Smooth muscle cell of the brain vasculature (primary cell): Measurements from ENCODE around the gene FAM120B.
A peak's percentile ranks its signal among the peaks of the same experiment; 100 is the strongest.
"Not testable (repeated sequence)": the region's sequence is repeated elsewhere in the genome, so short reads cannot be mapped to it uniquely, and the experiment has no call there.

Source experiments
- DNase-seq: peaks from one replicate; pipeline ENCODE4 v3.0.0-alpha.2; 2012; ENCODE audit warnings: low read depth, low spot score

The FAM120B gene

DNA sequence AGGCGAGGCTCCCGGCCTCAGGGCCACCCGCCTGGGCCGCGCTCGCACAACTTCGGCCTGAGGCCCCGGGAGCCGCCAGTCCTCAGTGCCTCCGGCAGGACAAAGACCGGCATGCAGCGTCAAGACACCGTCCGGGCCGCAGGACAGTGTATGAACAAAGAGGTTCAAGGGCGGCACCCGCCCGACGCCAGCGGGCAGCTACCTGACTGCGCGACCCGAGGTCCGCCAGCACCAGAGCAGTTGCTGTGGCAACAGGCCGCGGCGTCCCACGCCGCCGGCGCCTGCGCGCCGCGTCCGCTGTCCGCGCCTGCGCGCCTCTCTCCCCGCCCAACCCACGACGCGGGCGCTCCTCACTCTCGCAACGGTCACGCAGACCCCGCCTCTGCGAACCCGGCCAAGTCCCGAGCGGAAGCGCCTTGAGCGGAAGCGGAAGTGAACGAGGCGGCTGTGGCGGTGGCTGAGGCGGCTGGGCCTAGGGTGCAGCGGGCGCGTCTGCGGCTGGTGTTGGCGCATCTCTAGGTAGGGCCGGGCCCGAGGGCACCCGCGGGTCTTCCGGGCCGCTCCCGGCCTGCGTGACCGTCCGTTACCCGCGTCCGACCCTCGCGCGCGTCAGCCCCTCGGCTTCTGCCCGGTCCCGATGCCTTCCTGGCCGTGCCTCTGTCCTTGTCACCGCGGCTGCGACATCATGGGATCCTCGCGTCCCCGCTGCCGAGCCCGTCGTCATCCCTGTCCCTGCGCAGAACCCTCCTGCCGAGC lies at the start of gene FAM120B:
Gene FAM120B, plus strand, starts transcription at position 435 of the 756 bp plus-strand sequence. CDS start 10,633 bp downstream, outside the sequence.
- peak; percentile 89 for DNase-seq

GRCh38 chr6:170257376-170257775 lies 49.2 kb upstream of the FAM120B start:
- DNase-seq, result no peak

- DNase-seq, result no peak
These were observed 48.2 kb upstream of the FAM120B start for GRCh38 chr6:170258407-170258806.

DNA sequence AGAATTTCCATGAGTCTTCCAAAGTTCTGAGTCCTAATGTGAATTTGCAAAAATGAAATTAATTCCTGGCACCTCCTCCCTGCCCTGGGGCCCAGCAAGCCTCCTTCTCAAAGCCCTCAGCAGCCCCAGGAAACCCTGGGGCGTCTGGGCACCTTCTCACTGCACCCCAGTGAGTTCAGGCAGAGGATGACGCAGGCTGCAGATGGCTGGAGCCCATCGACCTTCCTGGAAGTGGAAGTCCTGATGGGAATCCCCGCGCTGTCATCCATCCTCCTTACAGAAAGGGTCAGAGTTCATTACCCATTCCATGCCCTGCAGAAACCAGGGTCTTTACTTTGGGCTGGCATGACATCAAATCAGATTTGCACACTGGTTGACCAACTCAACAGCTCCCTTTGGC lies 47.3 kb upstream of the FAM120B start:
- no peak for DNase-seq

DNA sequence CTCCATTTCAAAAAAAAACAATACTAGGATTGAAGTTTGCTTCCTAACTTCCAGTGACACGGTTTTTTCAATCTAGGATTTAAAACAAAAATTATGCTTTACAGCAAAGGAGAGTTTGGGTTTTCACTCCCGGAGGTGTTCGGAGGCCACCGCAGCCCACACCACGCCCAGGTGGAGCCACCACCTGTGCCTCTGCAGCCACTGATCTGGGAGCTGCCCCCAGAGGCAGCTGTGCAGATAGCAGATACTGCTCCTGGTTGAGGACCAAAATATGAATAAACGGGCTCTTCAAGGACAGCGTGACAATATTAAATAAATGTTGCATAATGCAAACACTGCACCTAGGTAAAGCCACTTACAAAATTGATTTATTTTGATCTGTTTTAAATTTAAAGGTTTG lies 45.9 kb upstream of the FAM120B start:
- no peak for DNase-seq

GRCh38 chr6:170261643-170262488 lies 44.7 kb upstream of the FAM120B start:
- no peak for DNase-seq

DNA sequence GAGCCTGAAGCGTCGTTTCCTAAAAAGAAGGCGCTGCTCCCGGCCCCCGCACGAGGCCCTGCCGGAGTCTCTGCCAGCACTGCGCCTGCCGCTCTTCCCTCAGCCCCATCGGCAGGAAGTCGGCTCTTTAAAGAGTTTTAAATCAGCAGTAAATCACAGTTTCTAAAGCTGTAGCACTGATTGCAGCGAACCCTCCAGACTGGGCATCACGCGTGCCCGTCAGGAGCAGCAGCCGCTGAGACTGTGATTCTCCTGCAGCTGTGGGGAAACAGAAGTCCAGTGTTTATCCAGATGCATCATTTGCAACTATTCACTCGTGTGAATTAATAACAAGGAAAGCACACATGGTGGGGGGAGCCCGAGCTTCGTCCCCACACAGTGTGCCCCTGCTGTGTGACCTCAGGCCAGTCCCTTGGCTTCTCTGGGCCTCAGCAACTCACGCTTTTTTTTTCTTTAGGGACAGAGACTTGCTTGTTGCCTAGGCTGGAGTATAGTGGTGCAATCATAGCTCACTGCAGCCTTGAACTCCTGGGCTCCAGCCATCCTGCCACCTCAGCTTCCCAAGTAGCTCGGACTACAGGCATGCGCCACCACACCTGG lies 44.0 kb upstream of the FAM120B start:
- DNase-seq, result no peak

DNA sequence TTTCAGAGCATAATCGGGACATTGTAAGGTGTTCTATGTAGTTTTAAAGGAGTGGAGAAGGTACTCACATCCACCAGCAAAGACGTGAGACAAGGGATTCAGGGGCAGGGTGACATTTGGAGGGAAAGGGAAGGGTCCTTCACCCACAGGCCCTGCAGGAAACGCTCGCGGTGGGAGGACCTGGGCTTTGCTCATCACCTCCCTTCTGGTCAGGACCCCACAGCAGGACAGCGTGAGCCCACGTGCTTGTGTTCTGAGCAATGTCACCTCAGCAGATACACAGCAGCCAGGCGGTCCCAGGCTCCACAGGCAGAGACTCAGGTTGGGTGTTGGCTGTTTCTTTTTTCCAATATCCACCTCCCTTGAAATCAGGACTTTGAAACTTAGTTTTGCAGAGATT lies 43.1 kb upstream of the FAM120B start:
- no peak for DNase-seq

DNA sequence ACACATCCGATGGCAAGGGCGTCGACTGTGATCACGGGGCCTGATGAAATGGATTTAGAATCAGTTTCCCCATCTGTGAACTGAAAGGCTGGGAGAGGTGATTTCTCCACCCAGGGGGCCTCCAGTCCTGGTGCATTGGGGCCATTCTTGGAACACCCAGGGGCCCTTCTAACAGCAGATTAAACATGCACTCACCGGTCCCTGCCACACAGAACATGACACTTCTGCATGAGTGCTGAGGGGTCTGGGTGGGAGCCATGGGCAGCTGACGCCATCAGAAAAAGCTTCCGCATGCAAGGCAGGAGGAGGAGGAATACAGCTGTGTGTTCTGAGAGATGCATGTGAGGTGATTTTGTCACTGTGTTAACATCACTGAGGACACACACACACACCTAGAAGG lies 42.5 kb upstream of the FAM120B start:
- no peak for DNase-seq

- not testable (repeated sequence) for DNase-seq
These were observed 41.9 kb upstream of the FAM120B start for GRCh38 chr6:170264644-170265043.

DNA sequence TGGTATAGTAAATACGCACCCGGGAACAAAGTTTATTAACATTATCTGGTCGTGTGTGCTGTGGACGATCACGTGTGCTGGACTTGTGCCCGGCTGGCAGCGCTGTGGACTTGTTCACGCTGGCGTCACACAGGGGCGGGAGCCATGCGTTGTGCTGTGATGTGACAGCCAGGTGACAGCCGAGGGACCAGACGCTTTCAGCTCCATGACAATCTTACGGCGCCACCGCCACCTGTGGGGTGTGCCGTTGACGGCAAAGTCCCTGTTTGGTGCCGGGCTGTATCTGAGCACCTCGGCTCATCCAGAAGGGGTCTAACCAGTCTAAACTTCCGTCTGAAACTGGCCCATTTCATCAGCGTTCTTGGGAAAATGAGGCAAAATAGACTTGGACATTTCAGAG lies 40.9 kb upstream of the FAM120B start:
- no peak for DNase-seq

DNA sequence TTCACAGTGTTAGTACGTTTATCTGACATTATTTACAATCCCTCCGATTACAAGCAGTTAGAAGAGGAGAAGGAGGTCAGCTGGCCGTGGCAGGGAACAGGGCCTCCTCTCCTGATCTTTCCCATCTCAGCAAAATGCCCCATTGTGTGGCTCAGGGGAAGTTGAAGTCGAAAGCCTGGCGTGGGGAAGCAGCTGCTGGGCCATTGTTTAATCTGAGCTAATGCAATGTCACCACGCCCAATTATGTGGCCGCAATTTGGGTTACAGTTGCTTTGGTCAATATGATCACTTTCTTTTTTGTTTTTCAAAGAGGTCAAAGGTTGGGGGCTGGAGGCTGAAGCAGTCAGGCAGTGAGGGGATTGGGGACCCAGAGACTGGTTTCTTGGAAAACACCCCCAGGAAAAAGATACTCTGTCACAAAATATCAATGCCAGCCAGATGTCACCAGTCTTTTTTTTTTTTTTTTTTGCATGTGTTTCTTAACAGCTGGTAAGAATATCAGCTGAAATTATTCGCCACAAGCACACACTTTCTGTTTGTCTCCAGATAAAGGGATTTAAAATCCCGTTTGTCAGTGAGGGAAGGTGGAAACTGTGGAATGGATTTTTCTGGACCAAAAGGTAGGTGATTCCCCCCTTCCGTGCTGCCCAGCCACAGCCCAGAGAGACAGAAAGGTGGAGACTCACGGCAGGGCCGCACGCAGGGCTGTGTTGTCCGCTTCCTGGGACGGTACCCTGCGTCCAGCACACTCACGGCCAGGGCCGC lies 40.3 kb upstream of the FAM120B start:
- DNase-seq, result no peak

- DNase-seq, result no peak
These were observed 38.9 kb upstream of the FAM120B start for GRCh38 chr6:170267688-170268087.

DNA sequence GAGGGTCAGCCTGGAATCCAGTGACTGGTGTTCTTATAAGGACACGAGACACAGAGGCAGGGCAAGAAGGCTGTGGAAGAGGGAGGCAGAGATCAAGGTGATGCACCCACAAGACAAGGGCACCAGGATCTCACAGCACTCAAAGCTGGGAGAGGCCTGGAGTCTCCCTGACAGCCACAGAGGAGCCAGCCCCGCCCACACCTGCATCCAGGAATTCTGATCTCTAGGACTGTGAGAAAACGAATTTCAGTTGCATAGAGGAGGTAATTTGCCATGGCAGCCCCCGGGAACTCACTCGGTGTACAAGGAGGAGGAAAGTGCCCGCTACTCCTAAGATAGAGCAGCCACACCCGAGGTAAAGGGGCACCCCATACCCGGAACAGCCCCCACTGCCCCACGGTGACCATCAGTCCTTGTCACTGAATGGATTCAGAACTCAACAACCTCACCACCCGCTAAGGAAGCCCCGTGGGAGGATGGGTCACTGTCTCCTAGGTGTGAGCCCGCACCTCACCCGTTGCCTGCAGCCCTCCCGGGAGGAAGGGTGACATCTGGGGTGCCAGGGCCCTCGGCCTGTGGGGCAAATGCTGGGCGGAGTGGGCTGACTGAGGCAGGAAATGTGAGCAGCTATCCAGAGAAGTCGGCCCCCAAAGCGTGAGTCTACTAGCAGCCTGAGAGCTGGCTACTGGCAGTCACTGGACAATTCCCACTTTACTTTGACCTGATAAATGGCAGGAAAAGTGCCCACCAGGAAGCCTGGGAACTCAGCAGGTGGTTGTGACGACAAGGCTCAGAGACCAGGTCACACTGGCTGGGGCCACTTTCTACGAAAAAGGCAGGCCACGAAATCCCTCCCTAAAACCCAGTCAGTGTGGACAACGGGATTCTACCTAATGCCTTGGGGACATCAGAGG lies 38.1 kb upstream of the FAM120B start:
- DNase-seq, result no peak

DNA sequence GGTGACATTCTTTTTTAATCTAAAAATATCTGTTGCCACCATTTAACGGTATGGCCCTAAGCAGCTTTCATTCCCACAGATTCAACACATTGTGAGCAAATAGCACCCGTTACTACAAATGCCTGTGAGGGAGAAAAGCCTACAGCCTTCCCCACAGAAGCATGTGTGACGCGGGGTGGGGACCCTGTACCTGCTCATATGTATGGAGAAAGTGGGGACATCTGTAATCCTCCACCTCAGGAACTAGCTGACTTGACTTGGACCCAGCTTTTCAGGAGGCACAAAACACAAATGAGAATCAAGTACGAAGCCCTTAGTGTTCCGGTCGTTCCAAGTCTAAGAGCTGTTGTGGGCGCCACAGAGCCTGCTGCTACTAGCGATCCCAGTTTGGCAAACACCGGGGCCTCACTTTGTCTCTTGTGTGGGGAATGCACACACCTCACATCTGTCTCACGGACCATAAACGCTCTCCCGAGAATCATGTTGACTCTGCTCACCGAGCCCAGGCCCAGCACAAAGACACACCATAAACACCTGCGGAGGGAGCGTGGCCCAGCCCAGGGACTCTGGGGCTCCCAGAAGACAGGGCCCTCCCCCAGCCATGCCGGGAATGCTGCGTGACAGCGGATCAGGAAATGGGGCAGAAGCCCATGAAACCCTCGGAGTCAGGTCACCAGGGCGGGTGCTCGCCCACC lies 37.3 kb upstream of the FAM120B start:
- no peak for DNase-seq

GRCh38 chr6:170269846-170270541 lies 36.6 kb upstream of the FAM120B start:
- DNase-seq, result no peak

DNA sequence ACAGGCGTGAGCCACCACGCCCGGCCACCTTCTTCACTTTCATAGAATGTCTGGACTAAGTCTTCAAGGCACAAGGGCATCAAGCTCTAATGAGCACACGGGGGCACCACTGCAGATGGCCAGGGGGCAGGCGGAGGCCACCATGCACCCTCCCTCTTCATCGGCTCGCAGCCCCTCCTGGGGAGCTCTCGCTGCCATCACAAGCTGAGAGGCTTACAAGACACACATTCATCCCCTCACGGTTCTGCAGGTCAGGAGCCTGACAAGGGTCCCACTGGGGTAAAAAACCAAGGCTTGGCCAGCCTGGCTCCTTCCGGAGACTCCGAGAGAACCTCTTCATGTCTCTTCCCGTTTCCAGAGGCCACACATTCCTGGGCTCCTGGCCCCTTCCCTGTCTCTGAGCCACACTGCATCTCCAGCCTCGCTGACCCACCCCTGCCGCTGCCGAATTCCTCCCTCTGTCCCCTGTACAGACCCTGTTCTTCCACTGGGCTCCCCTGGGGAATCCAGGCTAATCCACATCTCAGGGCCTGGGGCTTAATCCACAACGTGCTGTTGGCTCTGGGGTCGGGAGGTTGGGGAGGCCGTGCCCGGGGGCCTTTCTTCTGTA lies 35.5 kb upstream of the FAM120B start:
- DNase-seq, result no peak

GRCh38 chr6:170271771-170272314 lies 34.7 kb upstream of the FAM120B start:
- DNase-seq, result no peak
